H1 (cell line): ENCODE results near the gene MAPK1.

Experiments
- CBX5 ChIP-seq: fragments of 300-800, 300-1000 bp; sonication (generic); IDR thresholded peaks from 2 replicates; pipeline ENCODE4 v1.7.1; 2016; ENCODE audit warnings: antibody characterized with exemption, low read length, low read depth
- CHD1 ChIP-seq: IDR thresholded peaks from 2 replicates; pipeline ENCODE4 v1.6.1; 2012; ENCODE audit warnings: low read depth, low read length, improper control_type of control experiment
- CTCF ChIP-seq, 3 experiments: IDR thresholded peaks; 1 replicate in 2 of 3; 2 replicates in 1 of 3; pipeline versions ENCODE4 v1.5.1 to v1.6.1; 2011; ENCODE audit warnings: low read length in 3 of 3, mild to moderate bottlenecking in 3 of 3, inconsistent platforms in 2 of 3, low read depth in 1 of 3, moderate library complexity in 1 of 3; ENCODE audit not compliant: insufficient read depth in 1 of 3; ENCODE audit errors: control extremely low read depth in 1 of 3
- KDM4A ChIP-seq: IDR thresholded peaks from one replicate; pipeline ENCODE4 v1.7.1; 2012; ENCODE audit warnings: low read depth, mild to moderate bottlenecking, moderate library complexity, low read length, inconsistent platforms; ENCODE audit not compliant: severe bottlenecking
- MAFK ChIP-seq: IDR thresholded peaks from 2 replicates; pipeline ENCODE4 v1.6.1; 2012; ENCODE audit warnings: low read depth, mild to moderate bottlenecking, improper control_type of control experiment, low read length
- POLR2A ChIP-seq, 2 experiments: IDR thresholded peaks; 1 replicate in 1 of 2; 2 replicates in 1 of 2; pipeline ENCODE4 v1.6.1; 2011; ENCODE audit warnings: low read depth in 2 of 2, low read length in 2 of 2, mild to moderate bottlenecking in 2 of 2; ENCODE audit errors: control extremely low read depth in 1 of 2
- POLR2AphosphoS5 ChIP-seq: IDR thresholded peaks from 2 replicates; pipeline ENCODE4 v1.6.1; 2011; ENCODE audit warnings: low read depth, low read length
- RAD21 ChIP-seq, 2 experiments: IDR thresholded peaks in 1 of 2; conservative IDR thresholded peaks in 1 of 2; 2 replicates each; pipeline ENCODE4 v1.6.1; 2011; ENCODE audit warnings: low read depth in 2 of 2, low read length in 2 of 2, improper control_type of control experiment in 1 of 2, inconsistent platforms in 1 of 2, mild to moderate bottlenecking in 1 of 2, moderate library complexity in 1 of 2
- SP1 ChIP-seq: IDR thresholded peaks from 2 replicates; pipeline ENCODE4 v1.6.1; 2011; ENCODE audit warnings: low read depth, low read length
- TAF1 ChIP-seq: IDR thresholded peaks from 2 replicates; pipeline ENCODE4 v1.6.1; 2011; ENCODE audit warnings: mild to moderate bottlenecking, low read depth, low read length
- TCF12 ChIP-seq: IDR thresholded peaks from 2 replicates; pipeline ENCODE4 v1.6.1; 2011; ENCODE audit warnings: low read depth, mild to moderate bottlenecking, low read length
- USF2 ChIP-seq: IDR thresholded peaks from 2 replicates; pipeline ENCODE4 v1.6.1; 2011; ENCODE audit warnings: low read length, improper control_type of control experiment
- TF ChIP-seq, protein P1 (sequence below): IDR thresholded peaks from 2 replicates; pipeline ENCODE4 v1.6.1; 2012; ENCODE audit warnings: inconsistent platforms

DNA sequence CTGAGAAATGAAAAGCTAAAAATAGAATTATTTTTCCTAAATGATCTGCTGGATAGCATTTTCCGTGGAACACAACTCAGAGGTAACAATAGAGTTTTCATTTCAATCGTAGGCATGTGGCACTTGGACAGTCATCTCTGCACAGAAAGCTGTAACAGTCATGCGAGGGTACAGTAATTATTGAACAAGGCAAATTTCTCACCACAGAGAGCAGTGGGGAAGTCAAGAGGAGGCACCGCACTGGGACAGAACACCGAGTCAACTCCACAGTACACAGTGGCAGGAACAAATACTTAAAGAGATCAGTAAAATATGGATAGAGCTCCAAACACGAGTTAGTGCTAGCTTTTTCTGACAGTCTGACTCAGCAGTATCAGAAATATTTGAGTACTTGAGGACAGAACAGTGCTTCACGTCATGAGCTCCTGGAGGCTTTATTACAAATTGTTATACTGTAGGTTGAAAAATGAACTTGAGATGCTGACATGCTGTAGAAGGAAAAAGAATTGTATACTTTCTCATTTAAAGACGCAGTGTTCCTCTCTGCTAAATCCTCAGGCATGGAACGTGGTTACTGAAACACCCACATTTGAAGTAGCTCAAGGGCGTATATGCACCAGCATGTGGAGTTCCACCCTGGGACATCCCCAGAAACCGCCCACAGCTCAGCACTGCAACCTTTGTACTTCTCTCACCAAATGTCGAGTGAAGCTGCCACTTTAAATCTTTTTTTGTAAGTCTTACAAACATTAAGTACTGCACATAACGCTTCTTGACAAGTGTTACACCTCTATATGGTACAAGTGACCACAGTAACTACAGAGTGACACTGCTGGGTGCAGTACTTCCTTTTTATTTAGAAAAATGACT is 104.5 kb downstream of the MAPK1 start:
- TF ChIP-seq CBX5 = no peak
- TF ChIP-seq POLR2A (IDR thresholded peaks at IDR 0.05; ENCODE audit: control extremely low read depth in 1 of 2, low read depth in 2 of 2, low read length in 2 of 2) = no peak
- TF ChIP-seq CTCF (IDR thresholded peaks at IDR 0.05; ENCODE audit: control extremely low read depth in 1 of 3, insufficient read depth in 1 of 3, low read depth in 1 of 3, low read length in 3 of 3) = no peak
- TF ChIP-seq POLR2AphosphoS5 = no peak
- TF ChIP-seq SP1 = no peak
- no peak for TF ChIP-seq RAD21 (IDR thresholded peaks at IDR 0.05 in 1 of 2, conservative IDR thresholded peaks at IDR 0.05 in 1 of 2; ENCODE audit: low read depth in 2 of 2, low read length in 2 of 2)
- TF ChIP-seq TAF1 = no peak
- no peak for TF ChIP-seq CHD1
- no peak for TF ChIP-seq TCF12
- no peak for TF ChIP-seq MAFK
- no peak for TF ChIP-seq KDM4A
- TF ChIP-seq USF2 = no peak
- TF ChIP-seq, protein P1, sequence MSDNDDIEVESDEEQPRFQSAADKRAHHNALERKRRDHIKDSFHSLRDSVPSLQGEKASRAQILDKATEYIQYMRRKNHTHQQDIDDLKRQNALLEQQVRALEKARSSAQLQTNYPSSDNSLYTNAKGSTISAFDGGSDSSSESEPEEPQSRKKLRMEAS = no peak
